Right cardiac atrium (tissue), 5 donors: Measurements from ENCODE around the gene KCNQ1. TPM values are rescaled to one million over a fixed set of nuclear protein-coding genes. Genes with fewer than 3 reads are reported as not detected.

Source experiments
- ATAC-seq, 2 donors: fragments of 200-7000 bp; cut with Tn5 transposase; one replicate each; pipeline versions ENCODE4 v1.8.0 to v1.9.1; 2020; ENCODE audit warnings: moderate library complexity in 2 of 2, mild to moderate bottlenecking in 1 of 2
- DNase-seq, 3 donors: peaks; one replicate each; pipeline ENCODE4 v3.0.0-alpha.2; 2020
- H3K27ac ChIP-seq: one replicate; pipeline ENCODE4 v1.5.1; 2013; ENCODE audit warnings: mild to moderate bottlenecking, low read length, control low read depth, moderate library complexity
- H3K27me3 ChIP-seq: one replicate; pipeline ENCODE4 v1.6.1; 2013; ENCODE audit not compliant: control insufficient read depth, insufficient read depth
- H3K4me1 ChIP-seq: one replicate; pipeline ENCODE4 v1.6.1; 2013; ENCODE audit warnings: low read length; ENCODE audit not compliant: control insufficient read depth, insufficient read depth
- H3K4me3 ChIP-seq: one replicate; pipeline ENCODE4 v1.5.1; 2013; ENCODE audit warnings: low read length, control low read depth
- H3K9me3 ChIP-seq: one replicate; pipeline ENCODE4 v1.6.1; 2013; ENCODE audit warnings: low read length; ENCODE audit not compliant: control insufficient read depth
- WGBS: extraction: QIAGEN DNeasy Blood & Tissue Kit; methylation state at CpG from one replicate; pipeline ENCODE4 v1.1.7; 2013; 5-methylcytosine and 5-hydroxymethylcytosine counted together
- intact Hi-C, 4 donors: fragments of 100-400 bp; cut with DNase I; formaldehyde crosslinking; loops; one replicate each; pipeline versions ENCODE4 v1.11.0 to v1.14.0; 2022 to 2023
- polyA plus RNA-seq: library from polyadenylated mRNA; stranded (reverse); fragments of 200-250 nt; gene quantifications from one replicate; pipeline ENCODE4 v1.2.3, GENCODE V29; 2013
- total RNA-seq, 4 donors: library from RNA; stranded (reverse); fragmentation: NEBNext Ultra II Directional; extraction: Animal tissue kit (Norgen Biotek cat#: 25700); gene quantifications; one replicate each; pipeline ENCODE4 v1.2.1, GENCODE V29; 2021
- donor health status: healthy with polysubstance abuse.
- donor health status: DM: no; HTN: yes; CAD: no.
- donor health status: DM: no; HTN: no; CAD: no.
- donor health status: DM: no; HTN: yes; CAD: no; lungs with severe emphysema.
- donor health status: DM: yes; HTN: yes; CAD: no.

Gene KCNQ1
- total and polyA plus RNA-seq, 5 donors, result 36.4 to 46.8 (median 37.7) TPM

DNA sequence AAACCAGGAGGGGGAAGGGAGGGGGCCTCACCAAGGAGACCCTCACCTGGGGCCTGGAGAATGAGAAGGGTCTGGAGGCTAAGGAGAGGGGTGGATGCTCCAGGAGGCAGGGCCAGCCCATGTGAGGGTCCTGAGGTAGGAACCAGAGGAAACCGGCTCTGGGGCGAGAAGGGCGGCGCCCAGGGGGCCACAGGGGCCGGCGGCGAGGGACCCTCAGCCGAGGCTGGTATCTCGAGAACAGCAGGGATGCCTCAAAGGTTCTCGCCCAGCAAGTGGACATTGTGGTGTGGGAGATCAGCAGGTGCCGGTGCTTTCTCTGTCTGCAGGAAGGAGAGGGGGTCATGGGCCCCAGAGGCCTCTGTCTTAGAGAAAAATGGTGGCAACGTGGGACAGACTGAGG is 392.8 kb downstream of the KCNQ1 start:
- Histone ChIP-seq H3K27ac (no peak overlapping the region), H3K4me3 (no peak overlapping the region), H3K9me3 (no peaks in the 10 kb centered on the region), H3K4me1 (peaks cover 6% of the 10 kb centered on the region), H3K27me3 (no peaks in the 10 kb centered on the region)
- peak in 1 of 3 donors; percentile 33 for DNase-seq
- 82% methylated on average over 12 of the region's 12 CpGs for WGBS
- intact Hi-C loops, result no loop called here
- no peak for ATAC-seq

DNA sequence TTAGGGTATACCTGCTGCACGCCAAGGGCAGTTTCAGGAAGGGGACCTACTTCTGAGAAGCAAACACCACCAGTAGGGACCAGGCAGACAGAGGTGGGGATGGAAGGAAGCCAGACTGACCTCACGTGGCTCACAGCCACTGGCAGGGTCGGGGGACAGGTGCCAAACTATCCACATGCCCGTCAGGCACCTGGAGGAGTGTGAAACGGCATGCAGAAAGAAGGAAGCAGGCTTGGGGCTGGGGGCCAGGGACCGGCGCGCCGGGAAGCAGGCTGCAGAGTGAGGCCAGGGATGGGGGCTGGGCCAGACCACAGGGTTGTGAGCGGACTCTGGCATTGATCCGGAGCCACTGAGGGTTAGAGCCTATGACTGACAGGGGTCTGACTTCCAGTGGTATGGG is 393.3 kb downstream of the KCNQ1 start:
- H3K27ac ChIP-seq, result no peak overlapping the region
- H3K9me3 ChIP-seq, result no peaks in the 10 kb centered on the region
- intact Hi-C loops, result no loop called here
- ATAC-seq (no peak), DNase-seq (peak in 2 of 3 donors; percentile 32 to 44)
- peaks cover 6% of the 10 kb centered on the region for H3K4me1 ChIP-seq
- WGBS, result 66% methylated on average over 11 of the region's 11 CpGs
- no peak overlapping the region for H3K4me3 ChIP-seq
- no peaks in the 10 kb centered on the region for H3K27me3 ChIP-seq

DNA sequence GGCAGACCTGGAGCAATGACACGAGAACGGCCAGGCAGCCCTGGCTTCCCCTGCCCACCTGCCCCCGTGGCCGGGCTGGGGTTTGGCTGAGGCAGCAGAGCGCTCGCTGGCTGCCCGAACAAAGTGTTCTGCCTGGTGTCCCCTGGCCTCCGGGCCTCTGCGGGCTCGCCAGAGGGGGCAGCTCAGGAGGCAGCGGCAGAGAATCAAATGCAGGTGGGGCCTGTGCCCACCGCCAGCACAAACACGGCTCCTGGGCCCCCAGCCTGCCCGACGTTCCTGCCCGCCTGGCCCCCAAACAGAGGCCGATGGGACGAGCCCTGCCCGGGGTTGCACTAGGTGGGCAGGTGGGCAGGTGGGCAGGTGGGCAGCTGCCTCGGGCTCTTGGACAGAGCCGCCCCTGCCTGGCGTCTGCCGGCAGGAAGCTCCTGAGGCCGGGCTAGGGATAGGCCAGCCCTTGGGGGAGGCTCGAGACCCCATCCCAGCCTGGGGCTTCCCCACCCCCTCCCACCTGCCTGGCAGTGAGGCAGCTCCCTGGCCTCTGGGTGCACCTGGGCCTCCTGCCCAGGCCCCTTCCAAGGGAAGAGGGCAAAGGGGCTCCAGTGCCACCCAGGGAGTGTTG is 394.0 kb downstream of the KCNQ1 start:
- ATAC-seq, result no peak
- peak in 2 of 3 donors; percentile 24 to 58 for DNase-seq
- intact Hi-C loops, result no loop called here
- WGBS, result 89% methylated on average over 25 of the region's 25 CpGs
- H3K27me3 ChIP-seq, result no peaks in the 10 kb centered on the region
- peaks cover 6% of the 10 kb centered on the region for H3K4me1 ChIP-seq
- H3K9me3 ChIP-seq, result no peaks in the 10 kb centered on the region
- no peak overlapping the region for H3K4me3 ChIP-seq
- no peak overlapping the region for H3K27ac ChIP-seq

DNA sequence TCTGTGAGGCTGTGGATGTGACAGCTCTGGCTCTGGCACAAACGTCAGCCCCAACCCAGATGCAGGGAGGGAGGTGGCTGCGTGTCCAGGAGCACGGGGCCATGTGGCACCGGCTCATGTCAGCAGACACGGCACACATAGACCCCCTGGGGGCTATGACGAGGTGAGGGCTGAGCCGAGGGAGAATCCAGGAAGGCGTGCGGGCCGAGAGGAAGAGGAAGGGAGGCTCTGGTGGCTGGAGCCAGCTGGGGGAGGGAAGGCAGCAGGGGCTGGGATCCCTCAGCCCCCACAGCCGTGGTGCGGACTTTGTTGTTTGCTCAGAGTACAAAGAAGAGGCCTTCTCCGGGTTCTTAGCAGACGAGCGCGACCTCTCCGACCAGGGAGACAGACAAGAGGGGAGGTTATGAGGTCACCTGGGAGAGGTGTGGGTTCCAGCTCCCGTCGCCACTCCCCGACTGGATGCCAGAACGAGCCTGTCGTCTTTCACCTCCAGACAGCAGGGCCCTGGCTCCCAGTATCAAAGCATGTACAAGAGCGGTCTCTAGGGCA is 394.7 kb downstream of the KCNQ1 start:
- 67% methylated on average over 23 of the region's 23 CpGs for WGBS
- H3K27ac ChIP-seq, result no peak overlapping the region
- intact Hi-C loops, result no loop called here
- DNase-seq, result peak in 1 of 3 donors; percentile 52
- H3K4me1 ChIP-seq, result peaks cover 6% of the 10 kb centered on the region
- no peaks in the 10 kb centered on the region for H3K9me3 ChIP-seq
- no peak for ATAC-seq
- no peaks in the 10 kb centered on the region for H3K27me3 ChIP-seq
- H3K4me3 ChIP-seq, result no peak overlapping the region

DNA sequence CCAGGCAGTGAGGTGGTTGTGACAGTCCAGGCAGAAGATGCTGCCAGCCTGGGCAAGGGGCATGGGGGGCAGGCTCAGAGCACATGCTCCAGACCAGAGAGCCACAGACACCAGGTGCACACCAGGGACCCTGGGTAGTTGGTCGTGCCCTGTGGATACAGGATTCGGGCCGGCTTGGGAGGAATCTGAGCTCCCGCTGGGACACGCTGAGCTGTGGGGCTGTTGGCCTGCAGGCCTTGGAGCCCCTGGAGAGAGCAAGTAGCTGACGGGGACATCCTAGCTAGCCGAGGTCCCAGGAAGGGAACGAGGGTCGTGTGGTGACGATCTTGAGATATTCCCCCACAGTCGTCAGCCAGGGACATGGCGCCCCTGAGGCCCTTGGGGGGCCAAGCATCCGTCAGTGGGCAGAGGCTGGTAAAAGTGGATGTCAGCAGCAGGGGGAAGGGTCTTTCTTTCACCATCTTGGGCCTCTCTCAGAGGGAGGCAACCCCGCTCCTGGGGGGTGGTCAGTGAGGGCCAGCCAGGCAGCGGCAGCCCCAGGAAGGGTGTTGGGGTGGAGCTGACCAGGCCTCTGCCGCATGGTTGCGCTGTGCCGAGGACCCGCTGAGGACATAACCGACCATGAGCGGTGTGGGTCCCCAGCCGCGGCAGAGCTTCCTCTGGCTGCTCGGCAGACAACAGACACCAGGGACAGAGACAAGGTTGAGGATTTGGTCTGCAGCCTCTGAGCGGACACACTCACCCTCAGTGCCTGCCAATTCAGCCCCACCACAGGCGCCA is 396.8 kb downstream of the KCNQ1 start:
- H3K4me3 ChIP-seq, result no peak overlapping the region
- peaks cover 1% of the 10 kb centered on the region for H3K4me1 ChIP-seq
- no peaks in the 10 kb centered on the region for H3K27me3 ChIP-seq
- 91% methylated on average over 26 of the region's 26 CpGs for WGBS
- DNase-seq (peak in 1 of 3 donors; percentile 37), ATAC-seq (no peak)
- H3K9me3 ChIP-seq, result no peaks in the 10 kb centered on the region
- H3K27ac ChIP-seq, result no peak overlapping the region
- intact Hi-C loops, result no loop called here

DNA sequence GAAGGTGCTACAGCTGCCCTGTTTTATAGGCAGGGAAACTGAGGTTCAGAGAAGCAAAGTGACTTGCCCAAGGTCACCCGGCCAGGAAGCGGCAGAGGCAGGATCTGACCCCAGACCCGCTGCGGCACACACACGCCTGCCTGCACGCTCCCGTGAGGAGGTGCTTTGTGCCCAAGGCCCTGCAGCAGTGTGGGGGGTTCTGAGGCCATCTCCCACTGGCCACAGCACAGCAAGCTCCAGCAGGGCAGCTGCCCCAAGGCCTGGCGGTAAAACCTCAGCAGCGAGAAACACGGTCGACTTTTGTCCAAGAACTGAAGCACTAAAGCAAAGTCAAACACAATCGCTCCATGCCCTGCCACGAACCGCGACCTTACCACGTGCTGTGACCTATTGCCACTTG is 398.1 kb downstream of the KCNQ1 start:
- ATAC-seq (no peak), DNase-seq (peak in 1 of 3 donors; percentile 32)
- 95% methylated on average over 16 of the region's 16 CpGs for WGBS
- Histone ChIP-seq H3K4me3 (no peak overlapping the region), H3K27ac (no peak overlapping the region), H3K27me3 (no peaks in the 10 kb centered on the region), H3K4me1 (no peaks in the 10 kb centered on the region), H3K9me3 (no peaks in the 10 kb centered on the region)
- intact Hi-C loops, result no loop called here

DNA sequence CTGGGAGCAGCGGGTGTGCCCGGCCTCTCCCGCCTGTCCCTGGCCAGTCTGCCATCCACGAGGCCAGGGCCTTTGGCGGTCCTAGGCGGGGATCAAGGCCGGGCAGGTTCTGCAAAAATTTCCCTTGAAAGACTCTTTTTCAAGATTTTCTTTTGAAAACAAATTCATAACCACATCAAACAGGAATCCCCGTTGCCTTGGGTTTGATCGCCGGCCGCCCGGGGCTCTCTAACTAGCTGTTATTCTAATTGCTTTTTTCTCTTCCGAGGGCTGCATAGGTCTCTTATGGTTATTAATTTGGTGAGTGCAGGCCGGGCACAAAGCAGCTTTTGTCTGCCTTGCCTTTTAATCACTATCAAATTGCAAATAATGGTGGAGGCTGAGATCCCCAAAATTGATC is 398.7 kb downstream of the KCNQ1 start:
- no peak overlapping the region for H3K4me3 ChIP-seq
- no peak overlapping the region for H3K27ac ChIP-seq
- no peaks in the 10 kb centered on the region for H3K27me3 ChIP-seq
- intact Hi-C loops, result no loop called here
- DNase-seq, result peak in 1 of 3 donors; percentile 18
- 90% methylated on average over 14 of the region's 14 CpGs for WGBS
- no peak for ATAC-seq
- no peaks in the 10 kb centered on the region for H3K9me3 ChIP-seq
- no peaks in the 10 kb centered on the region for H3K4me1 ChIP-seq

DNA sequence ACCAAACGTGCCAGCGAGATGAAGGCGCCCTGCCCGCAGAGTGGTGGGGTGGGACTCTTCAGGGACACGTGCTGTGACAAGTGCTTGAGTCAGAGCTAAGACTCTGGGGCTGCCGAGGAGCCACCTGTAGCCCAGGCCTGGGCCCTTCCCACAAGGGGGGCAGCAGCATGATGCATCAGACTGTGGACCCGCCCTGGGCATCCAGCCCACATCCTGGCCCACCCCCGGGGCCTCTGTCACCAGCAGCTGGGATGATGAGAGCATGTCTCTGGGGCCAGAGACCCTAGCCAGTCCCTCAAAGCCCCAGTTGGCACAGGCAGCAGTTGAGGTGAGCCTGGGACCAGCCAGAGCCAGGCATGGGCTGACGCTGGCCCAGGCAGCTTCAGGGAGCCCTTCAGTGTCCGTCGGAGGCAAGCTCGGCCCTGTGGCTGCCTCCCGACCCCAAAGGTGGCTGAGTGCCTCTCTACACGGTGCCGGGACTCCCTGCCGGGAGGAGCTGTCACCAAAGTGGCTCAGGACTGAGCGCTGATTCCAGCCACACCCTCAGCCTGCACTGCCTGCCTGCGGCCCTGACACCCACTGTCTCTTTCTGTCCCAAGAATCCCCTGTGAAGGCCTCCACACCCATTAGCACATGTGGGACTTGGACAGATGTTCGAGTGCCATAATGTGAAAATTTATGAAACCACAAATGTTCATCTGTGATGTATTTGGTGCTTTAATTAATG is 399.5 kb downstream of the KCNQ1 start:
- DNase-seq, result peak in 1 of 3 donors; percentile 54
- intact Hi-C loops, result no loop called here

DNA sequence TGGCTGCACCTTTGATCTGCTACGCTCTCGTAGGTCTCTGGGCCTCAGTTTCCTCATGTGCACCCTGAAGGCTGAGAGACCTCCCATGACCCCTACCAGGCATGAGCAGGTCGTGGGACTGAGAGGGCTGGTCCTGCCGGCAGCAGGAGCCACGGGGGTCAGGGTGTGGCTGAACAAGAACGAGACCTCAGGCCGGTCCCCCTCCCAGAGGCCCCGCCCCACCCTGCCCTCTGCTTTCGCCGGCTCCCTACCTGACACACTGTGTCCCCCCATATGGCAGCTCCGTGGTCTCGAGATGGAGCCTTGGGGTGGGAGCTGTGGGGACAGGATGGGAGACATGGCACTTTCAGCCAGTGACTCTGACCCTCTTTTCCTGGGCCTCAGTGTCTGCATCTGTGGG is 400.2 kb downstream of the KCNQ1 start:
- 93% methylated on average over 12 of the region's 12 CpGs for WGBS
- peak in 1 of 3 donors; percentile 40 for DNase-seq
- no peaks in the 10 kb centered on the region for H3K9me3 ChIP-seq
- no peaks in the 10 kb centered on the region for H3K27me3 ChIP-seq
- H3K4me1 ChIP-seq, result no peaks in the 10 kb centered on the region
- no peak overlapping the region for H3K27ac ChIP-seq
- intact Hi-C loops, result no loop called here
- no peak overlapping the region for H3K4me3 ChIP-seq
- ATAC-seq, result no peak

More for the DNA sequence above, 399.5 kb downstream of the KCNQ1 start:
- Histone ChIP-seq H3K9me3 (no peaks in the 10 kb centered on the region), H3K27ac (no peak overlapping the region), H3K4me3 (no peak overlapping the region), H3K4me1 (no peaks in the 10 kb centered on the region), H3K27me3 (no peaks in the 10 kb centered on the region)
- 81% methylated on average over 19 of the region's 19 CpGs for WGBS
- no peak for ATAC-seq

DNA sequence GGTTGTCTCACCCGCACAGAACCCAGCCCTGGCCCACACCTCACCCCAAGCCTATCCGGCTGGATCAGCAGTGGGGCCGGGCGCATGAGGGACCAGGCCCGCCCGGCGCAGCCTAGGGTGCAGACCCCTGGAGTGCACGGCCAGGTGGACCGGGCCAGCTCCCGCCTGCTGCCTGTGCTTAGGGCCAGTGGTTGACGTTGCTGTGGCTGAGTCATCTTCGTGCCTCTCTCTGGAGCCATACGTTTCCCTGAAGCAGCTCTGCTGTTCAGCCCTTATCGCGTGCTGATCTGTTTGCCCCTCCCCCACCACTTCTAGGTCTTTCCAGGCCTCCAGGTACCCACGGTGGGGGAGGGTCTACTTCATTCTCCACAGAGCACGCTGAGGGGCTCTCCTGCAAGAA is 401.2 kb downstream of the KCNQ1 start:
- Histone ChIP-seq H3K27ac (no peak overlapping the region), H3K4me1 (no peaks in the 10 kb centered on the region), H3K27me3 (no peaks in the 10 kb centered on the region), H3K4me3 (no peak overlapping the region), H3K9me3 (no peaks in the 10 kb centered on the region)
- 85% methylated on average over 17 of the region's 17 CpGs for WGBS
- intact Hi-C loops, result no loop called here
- DNase-seq (no peak), ATAC-seq (no peak)

DNA sequence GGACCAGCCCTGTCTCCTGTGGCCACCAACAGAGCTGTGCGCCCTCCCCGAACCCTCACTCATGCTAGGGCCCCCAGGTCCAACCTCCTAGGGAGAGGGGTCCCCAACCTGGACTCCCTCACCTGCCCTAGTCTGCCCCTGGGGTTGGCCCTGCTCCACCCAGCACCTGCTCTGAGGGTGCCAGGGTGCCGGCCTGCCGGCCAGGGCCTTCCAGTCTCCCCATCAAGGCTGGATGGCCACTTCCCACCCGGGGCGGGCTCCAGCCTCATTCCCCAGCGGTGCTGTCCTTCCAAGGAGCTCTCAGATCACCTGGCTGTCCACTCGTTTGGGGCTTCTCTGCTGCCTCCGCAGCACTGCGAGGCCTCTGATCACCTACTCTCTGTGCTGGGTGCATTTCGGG is 401.7 kb downstream of the KCNQ1 start:
- H3K9me3 ChIP-seq, result no peaks in the 10 kb centered on the region
- no peak overlapping the region for H3K27ac ChIP-seq
- H3K27me3 ChIP-seq, result no peaks in the 10 kb centered on the region
- H3K4me3 ChIP-seq, result no peak overlapping the region
- H3K4me1 ChIP-seq, result no peaks in the 10 kb centered on the region
- 92% methylated on average over 11 of the region's 11 CpGs for WGBS
- ATAC-seq (no peak), DNase-seq (no peak)
- intact Hi-C loops, result no loop called here
